Neural cell (in vitro differentiated cells): ENCODE measurements around the gene MPHOSPH9.

Experiments
- EP300 ChIP-seq: fragments of 450-650 bp; conservative IDR thresholded peaks from 2 replicates; pipeline ENCODE4 v1.6.1; 2014; ENCODE audit warnings: antibody characterized with exemption, mild to moderate bottlenecking, moderate library complexity; ENCODE audit not compliant: poor library complexity, severe bottlenecking
- EZH2 ChIP-seq: fragments of 200-600, 300-800 bp; shearing (Covaris generic), sonication (generic); IDR thresholded peaks from 2 replicates; pipeline ENCODE4 v1.6.1; 2014; ENCODE audit warnings: antibody characterized with exemption, low read length, borderline replicate concordance, mild to moderate bottlenecking; ENCODE audit not compliant: insufficient read depth, poor library complexity, severe bottlenecking
- MXI1 ChIP-seq: fragments of 450-650 bp; conservative IDR thresholded peaks from 2 replicates; pipeline ENCODE4 v1.6.1; 2014; ENCODE audit warnings: antibody characterized with exemption, mild to moderate bottlenecking; ENCODE audit not compliant: poor library complexity, severe bottlenecking
- POLR2AphosphoS5 ChIP-seq: IDR thresholded peaks from 2 replicates; pipeline ENCODE4 v1.6.1; 2012
- SMC3 ChIP-seq: fragments of 450-650 bp; conservative IDR thresholded peaks from 2 replicates; pipeline ENCODE4 v1.6.1; 2014; ENCODE audit warnings: antibody characterized with exemption, mild to moderate bottlenecking, moderate library complexity; ENCODE audit not compliant: poor library complexity
- TF ChIP-seq, protein P1 (sequence below): fragments of 450-650 bp; IDR thresholded peaks from 2 replicates; pipeline ENCODE4 v1.5.1; 2014; ENCODE audit warnings: antibody characterized with exemption, mild to moderate bottlenecking, moderate library complexity; ENCODE audit not compliant: poor library complexity, severe bottlenecking

DNA sequence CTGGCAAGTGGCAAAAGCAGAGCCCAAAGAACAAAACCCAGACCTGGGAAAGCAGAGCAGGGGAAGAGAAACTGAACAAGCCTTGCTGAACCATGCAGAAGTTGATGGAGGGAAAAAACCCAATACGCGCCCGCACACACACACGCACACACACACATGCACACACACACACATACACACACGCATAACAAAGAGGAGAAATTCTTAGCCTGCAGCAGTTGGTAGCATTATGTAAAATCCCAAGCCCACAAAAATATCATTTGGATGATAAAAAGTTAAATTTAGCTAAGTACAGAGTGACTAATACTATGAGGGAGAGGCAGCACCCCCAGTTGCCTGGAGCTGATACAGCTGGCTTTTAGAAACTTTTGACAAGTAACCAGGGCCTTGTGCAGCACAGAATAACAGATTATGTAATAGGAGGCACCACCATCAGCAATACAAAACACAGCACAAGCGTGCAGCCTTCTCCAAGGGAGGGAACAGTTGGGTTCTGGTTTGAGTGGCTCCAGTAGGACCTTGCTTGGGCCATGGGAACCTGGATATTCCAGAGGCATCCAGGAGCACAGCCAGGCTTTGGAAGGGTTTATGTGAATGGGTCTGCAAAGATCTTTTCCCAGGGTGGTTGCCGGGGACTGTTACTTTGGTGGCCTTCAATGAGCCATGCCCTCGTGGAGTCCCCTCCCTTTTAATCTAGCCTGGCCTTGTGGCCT lies 117.4 kb downstream of the MPHOSPH9 start:
- TF ChIP-seq, protein P1, sequence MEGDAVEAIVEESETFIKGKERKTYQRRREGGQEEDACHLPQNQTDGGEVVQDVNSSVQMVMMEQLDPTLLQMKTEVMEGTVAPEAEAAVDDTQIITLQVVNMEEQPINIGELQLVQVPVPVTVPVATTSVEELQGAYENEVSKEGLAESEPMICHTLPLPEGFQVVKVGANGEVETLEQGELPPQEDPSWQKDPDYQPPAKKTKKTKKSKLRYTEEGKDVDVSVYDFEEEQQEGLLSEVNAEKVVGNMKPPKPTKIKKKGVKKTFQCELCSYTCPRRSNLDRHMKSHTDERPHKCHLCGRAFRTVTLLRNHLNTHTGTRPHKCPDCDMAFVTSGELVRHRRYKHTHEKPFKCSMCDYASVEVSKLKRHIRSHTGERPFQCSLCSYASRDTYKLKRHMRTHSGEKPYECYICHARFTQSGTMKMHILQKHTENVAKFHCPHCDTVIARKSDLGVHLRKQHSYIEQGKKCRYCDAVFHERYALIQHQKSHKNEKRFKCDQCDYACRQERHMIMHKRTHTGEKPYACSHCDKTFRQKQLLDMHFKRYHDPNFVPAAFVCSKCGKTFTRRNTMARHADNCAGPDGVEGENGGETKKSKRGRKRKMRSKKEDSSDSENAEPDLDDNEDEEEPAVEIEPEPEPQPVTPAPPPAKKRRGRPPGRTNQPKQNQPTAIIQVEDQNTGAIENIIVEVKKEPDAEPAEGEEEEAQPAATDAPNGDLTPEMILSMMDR, result no peak
- TF ChIP-seq MXI1, result no peak
- TF ChIP-seq EP300, result no peak
- no peak for TF ChIP-seq EZH2
- no peak for TF ChIP-seq SMC3
- TF ChIP-seq POLR2AphosphoS5, result no peak
